ENCODE measurements around the gene FARP1. TPM values are rescaled to one million over a fixed set of nuclear protein-coding genes. Genes with fewer than 3 reads are reported as not detected.

FARP1 gene
- total and polyA plus RNA-seq, 2 of the 13 experiments (the other 11 are each of a cell fraction or from before 2014, with no cell fraction given): 70.6 to 126 TPM

DNA sequence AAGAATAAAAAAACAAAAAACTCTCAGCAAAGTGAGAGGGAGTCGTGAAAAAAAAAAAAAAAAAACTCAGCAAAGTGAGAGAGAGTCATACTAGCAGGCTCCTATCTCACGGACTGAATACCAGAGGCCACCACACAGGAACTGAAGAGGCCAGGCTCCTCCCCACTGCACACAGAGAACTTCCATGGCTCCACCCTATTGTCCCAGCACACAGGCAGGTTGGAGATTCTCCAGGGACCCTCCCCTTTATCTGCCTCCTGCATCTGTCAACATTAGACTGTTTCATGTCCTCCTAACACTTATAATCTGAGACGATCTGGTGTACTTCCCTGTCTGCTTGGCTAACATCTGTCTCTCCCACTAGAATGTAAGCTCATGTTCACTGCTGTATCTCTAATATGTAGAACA lies 37.0 kb upstream of the FARP1 start (continued):
- TF ChIP-seq, protein P1, sequence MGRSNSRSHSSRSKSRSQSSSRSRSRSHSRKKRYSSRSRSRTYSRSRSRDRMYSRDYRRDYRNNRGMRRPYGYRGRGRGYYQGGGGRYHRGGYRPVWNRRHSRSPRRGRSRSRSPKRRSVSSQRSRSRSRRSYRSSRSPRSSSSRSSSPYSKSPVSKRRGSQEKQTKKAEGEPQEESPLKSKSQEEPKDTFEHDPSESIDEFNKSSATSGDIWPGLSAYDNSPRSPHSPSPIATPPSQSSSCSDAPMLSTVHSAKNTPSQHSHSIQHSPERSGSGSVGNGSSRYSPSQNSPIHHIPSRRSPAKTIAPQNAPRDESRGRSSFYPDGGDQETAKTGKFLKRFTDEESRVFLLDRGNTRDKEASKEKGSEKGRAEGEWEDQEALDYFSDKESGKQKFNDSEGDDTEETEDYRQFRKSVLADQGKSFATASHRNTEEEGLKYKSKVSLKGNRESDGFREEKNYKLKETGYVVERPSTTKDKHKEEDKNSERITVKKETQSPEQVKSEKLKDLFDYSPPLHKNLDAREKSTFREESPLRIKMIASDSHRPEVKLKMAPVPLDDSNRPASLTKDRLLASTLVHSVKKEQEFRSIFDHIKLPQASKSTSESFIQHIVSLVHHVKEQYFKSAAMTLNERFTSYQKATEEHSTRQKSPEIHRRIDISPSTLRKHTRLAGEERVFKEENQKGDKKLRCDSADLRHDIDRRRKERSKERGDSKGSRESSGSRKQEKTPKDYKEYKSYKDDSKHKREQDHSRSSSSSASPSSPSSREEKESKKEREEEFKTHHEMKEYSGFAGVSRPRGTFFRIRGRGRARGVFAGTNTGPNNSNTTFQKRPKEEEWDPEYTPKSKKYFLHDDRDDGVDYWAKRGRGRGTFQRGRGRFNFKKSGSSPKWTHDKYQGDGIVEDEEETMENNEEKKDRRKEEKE (IDR thresholded peaks at IDR 0.05): no peak
- TF ChIP-seq ZNF292 (CRISPR knock-in tag; IDR thresholded peaks at IDR 0.05; ENCODE audit: borderline replicate concordance, low read depth): peak; percentile 75; the same call in 1 of the 2 replicates
- TF ChIP-seq ZNF672 (CRISPR knock-in tag; IDR thresholded peaks at IDR 0.05): no peak
- peak; percentile 74 for TF ChIP-seq SAP130 (CRISPR knock-in tag; IDR thresholded peaks at IDR 0.05; ENCODE audit: low read depth)
- no peak for TF ChIP-seq KLF6 (CRISPR knock-in tag; IDR thresholded peaks at IDR 0.05)
- no peak for TF ChIP-seq ZNF431 (CRISPR knock-in tag; IDR thresholded peaks at IDR 0.05; ENCODE audit: borderline replicate concordance, low read depth)
- 0 out of 2 replicates have a peak, but pooled peaks have one; percentile 37 for TF ChIP-seq IRF2 (CRISPR knock-in tag; IDR thresholded peaks at IDR 0.05)
- peak; percentile 84; the same call in 1 of the 2 replicates for TF ChIP-seq ELF3 (CRISPR knock-in tag; IDR thresholded peaks at IDR 0.05)
- TF ChIP-seq, protein P2, sequence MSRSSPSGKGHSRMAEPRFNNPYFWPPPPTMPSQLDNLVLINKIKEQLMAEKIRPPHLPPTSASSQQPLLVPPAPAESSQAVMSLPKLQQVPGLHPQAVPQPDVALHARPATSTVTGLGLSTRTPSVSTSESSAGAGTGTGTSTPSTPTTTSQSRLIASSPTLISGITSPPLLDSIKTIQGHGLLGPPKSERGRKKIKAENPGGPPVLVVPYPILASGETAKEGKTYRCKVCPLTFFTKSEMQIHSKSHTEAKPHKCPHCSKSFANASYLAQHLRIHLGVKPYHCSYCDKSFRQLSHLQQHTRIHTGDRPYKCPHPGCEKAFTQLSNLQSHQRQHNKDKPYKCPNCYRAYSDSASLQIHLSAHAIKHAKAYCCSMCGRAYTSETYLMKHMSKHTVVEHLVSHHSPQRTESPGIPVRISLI (CRISPR knock-in tag; IDR thresholded peaks at IDR 0.05; ENCODE audit: borderline replicate concordance): peak; percentile 87
- TF ChIP-seq KAT8 (CRISPR knock-in tag; IDR thresholded peaks at IDR 0.05): no peak
- peak; percentile 62; the same call in 1 of the 2 replicates for TF ChIP-seq ARID5B (CRISPR knock-in tag; IDR thresholded peaks at IDR 0.05)
- no peak for TF ChIP-seq ZNF737 (CRISPR knock-in tag; IDR thresholded peaks at IDR 0.05; ENCODE audit: borderline replicate concordance)
- peak; percentile 58; the same call in 1 of the 2 replicates for TF ChIP-seq DRAP1 (CRISPR knock-in tag; IDR thresholded peaks at IDR 0.05)
- no peak for TF ChIP-seq ZC3H4 (CRISPR knock-in tag; IDR thresholded peaks at IDR 0.05; ENCODE audit: borderline replicate concordance)
- no peak for TF ChIP-seq MEIS1 (CRISPR knock-in tag; IDR thresholded peaks at IDR 0.05; ENCODE audit: borderline replicate concordance)
- peak; percentile 31 for TF ChIP-seq ZEB1 (IDR thresholded peaks at IDR 0.05; ENCODE audit: insufficient replicate concordance, low read depth)
- TF ChIP-seq ZNF644 (CRISPR knock-in tag; IDR thresholded peaks at IDR 0.05; ENCODE audit: low read depth): 0 out of 2 replicates have a peak, but pooled peaks have one; percentile 19
- peak; percentile 41 for TF ChIP-seq SALL1 (CRISPR knock-in tag; IDR thresholded peaks at IDR 0.05)
- TF ChIP-seq KLF9 (CRISPR knock-in tag; IDR thresholded peaks at IDR 0.05; ENCODE audit: low read depth): 0 out of 2 replicates have a peak, but pooled peaks have one; percentile 26

Data from HepG2 (cell line).